Measurements from ENCODE around the gene IRF1. TPM values are rescaled to one million over a fixed set of nuclear protein-coding genes. Genes with fewer than 3 reads are reported as not detected.

Gene IRF1
- total and polyA plus RNA-seq, 2 of the 4 experiments (the other 2 are of a cell fraction), result 11.1 to 18.9 TPM

DNA sequence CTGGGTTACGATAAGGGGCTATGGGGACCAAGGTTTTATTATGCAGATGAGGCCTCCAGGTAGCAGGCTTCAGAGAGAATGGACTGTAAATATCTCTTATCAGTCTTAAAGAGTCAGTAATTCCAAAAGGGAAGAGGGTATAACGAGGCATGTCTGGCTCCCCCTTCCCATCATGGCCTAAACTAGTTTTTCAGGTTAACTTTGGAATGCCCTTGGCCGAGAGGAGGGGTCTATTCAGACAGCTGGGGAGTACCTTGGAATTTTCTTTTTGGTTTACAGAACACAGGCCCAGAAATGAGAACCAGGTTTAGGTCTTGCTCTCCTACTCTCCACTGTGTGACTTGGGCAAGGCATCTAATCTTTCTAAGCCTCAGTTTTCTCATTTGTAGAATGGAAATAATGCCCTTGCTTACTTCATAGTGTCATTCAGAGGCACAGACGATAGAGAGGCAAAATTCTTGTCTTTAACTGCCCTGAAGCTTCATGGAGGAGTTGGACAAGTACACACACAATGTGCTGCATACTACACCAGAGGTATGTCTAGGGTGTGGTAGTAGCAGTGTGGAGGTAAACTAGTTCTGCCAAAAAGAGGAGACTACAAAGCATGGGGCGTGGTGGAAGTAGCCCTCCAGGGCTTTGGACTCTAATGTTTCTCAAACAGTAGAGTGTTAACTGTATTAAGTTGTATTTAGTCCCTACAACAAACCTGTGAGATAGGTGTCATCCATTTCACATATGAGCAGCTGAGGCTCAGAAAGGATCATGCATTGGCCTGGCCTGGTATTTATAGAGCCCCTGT is 45.5 kb downstream of the IRF1 start:
- Histone ChIP-seq H3K4me3 (ENCODE audit: insufficient read depth, low read depth, low read length) (no peak overlapping the region), H4K20me1 (ENCODE audit: insufficient read depth, low read length) (no peaks in the 10 kb centered on the region), H2BK15ac (ENCODE audit: low read depth, low read length) (no peak overlapping the region; the same call in 2 of the 3 replicates), H4K8ac (ENCODE audit: low read depth in 2 of 2, low read length in 2 of 2) (no peak overlapping the region), H3K56ac (ENCODE audit: extremely low read depth, insufficient read depth, low read length) (no peak overlapping the region), H3K9ac (ENCODE audit: low read depth, low read length) (no peak overlapping the region), H4K91ac (ENCODE audit: insufficient read depth, low read depth, low read length) (0 out of 2 replicates have a peak overlapping the region, but pooled peaks have one; percentile 56), H3K18ac (ENCODE audit: low read depth, low read length) (no peak overlapping the region), H2BK5ac (ENCODE audit: low read depth, low read length, poor library complexity, severe bottlenecking) (no peak overlapping the region), H3K23ac (ENCODE audit: low read depth, low read length) (no peak overlapping the region), H2BK20ac (ENCODE audit: low read depth, low read length) (no peak overlapping the region), H2BK120ac (ENCODE audit: low read depth, low read length) (no peak overlapping the region), H3K36me3 (ENCODE audit: control insufficient read depth, insufficient read depth, low read length) (no peaks in the 10 kb centered on the region), H2AK5ac (ENCODE audit: low read depth, low read length) (0 out of 2 replicates have a peak overlapping the region, but pooled peaks have one; percentile 16), H3K9me1 (ENCODE audit: insufficient read depth, low read length) (peaks cover 16% of the 10 kb centered on the region), H3K4me2 (ENCODE audit: low read depth, low read length) (no peak overlapping the region), H3K4me1 (ENCODE audit: control insufficient read depth, insufficient read depth, low read length) (peaks cover 5% of the 10 kb centered on the region; the same call in 1 of the 2 replicates), H3K27ac (ENCODE audit: insufficient read depth, low read length) (no peak overlapping the region), H4K5ac (ENCODE audit: low read depth, low read length) (no peak overlapping the region), H3K79me1 (ENCODE audit: low read depth in 1 of 2, low read length in 2 of 2) (peaks cover 18 to 35% of the 10 kb centered on the region in 2 experiments; a peak in 3 of 4 replicates), H3K14ac (replicated peaks; ENCODE audit: low read depth, low read length) (no peak overlapping the region), H3K9me3 (ENCODE audit: control insufficient read depth, insufficient read depth, low read length) (no peaks in the 10 kb centered on the region), H3K27me3 (ENCODE audit: control insufficient read depth, insufficient read depth, low read length) (no peaks in the 10 kb centered on the region), H2AK9ac (replicated peaks; ENCODE audit: low read depth, low read length, poor library complexity) (no peak overlapping the region), H3K4ac (ENCODE audit: low read depth, low read length) (no peak overlapping the region; the same call in 1 of the 2 replicates), H2AFZ (replicated peaks; ENCODE audit: low read length, poor library complexity) (no peak overlapping the region)
- POLR2A ChIA-PET (ENCODE audit: unreplicated experiment), result no interaction called here
- DNase-seq (no peak), ATAC-seq (ENCODE audit: low read depth) (no peak)
- dilution Hi-C loops (cut with HindIII; ENCODE audit: low sequenced_read_pairs, unreplicated experiment) (no loop called here), intact Hi-C loops (cut with micrococcal nuclease) (no loop called here), in situ Hi-C loops (cut with MboI; ENCODE audit: low sequenced_read_pairs) (no loop called here)
- CTCF ChIA-PET, result no interaction called here
- BruUV-seq (replicated peaks), result no TSS peak
- no CpG with 5 or more reads among the region's 5 CpGs for WGBS, 2 experiments (ENCODE audit: extremely low coverage in 2 of 2, insufficient read length in 1 of 2)
- TF ChIP-seq MAZ (IDR thresholded peaks at IDR 0.05; ENCODE audit: borderline replicate concordance, low read depth, low read length) (no peak), RFX5 (IDR thresholded peaks at IDR 0.05; ENCODE audit: low read depth, low read length) (no peak), MXI1 (IDR thresholded peaks at IDR 0.05; ENCODE audit: borderline replicate concordance, low read depth, low read length) (no peak), BHLHE40 (IDR thresholded peaks at IDR 0.05; ENCODE audit: low read depth, low read length) (no peak), MAFK (IDR thresholded peaks at IDR 0.05; ENCODE audit: low read depth, low read length) (no peak), RAD21 (IDR thresholded peaks at IDR 0.05; ENCODE audit: low read length) (no peak)
- TF ChIP-seq, protein P1, sequence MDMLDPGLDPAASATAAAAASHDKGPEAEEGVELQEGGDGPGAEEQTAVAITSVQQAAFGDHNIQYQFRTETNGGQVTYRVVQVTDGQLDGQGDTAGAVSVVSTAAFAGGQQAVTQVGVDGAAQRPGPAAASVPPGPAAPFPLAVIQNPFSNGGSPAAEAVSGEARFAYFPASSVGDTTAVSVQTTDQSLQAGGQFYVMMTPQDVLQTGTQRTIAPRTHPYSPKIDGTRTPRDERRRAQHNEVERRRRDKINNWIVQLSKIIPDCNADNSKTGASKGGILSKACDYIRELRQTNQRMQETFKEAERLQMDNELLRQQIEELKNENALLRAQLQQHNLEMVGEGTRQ (IDR thresholded peaks at IDR 0.05; ENCODE audit: low read depth, low read length), result no peak
- TF ChIP-seq, protein P2, sequence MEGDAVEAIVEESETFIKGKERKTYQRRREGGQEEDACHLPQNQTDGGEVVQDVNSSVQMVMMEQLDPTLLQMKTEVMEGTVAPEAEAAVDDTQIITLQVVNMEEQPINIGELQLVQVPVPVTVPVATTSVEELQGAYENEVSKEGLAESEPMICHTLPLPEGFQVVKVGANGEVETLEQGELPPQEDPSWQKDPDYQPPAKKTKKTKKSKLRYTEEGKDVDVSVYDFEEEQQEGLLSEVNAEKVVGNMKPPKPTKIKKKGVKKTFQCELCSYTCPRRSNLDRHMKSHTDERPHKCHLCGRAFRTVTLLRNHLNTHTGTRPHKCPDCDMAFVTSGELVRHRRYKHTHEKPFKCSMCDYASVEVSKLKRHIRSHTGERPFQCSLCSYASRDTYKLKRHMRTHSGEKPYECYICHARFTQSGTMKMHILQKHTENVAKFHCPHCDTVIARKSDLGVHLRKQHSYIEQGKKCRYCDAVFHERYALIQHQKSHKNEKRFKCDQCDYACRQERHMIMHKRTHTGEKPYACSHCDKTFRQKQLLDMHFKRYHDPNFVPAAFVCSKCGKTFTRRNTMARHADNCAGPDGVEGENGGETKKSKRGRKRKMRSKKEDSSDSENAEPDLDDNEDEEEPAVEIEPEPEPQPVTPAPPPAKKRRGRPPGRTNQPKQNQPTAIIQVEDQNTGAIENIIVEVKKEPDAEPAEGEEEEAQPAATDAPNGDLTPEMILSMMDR (conservative IDR thresholded peaks at IDR 0.05; ENCODE audit: low read depth, low read length), result no peak
- TF ChIP-seq, protein P3, sequence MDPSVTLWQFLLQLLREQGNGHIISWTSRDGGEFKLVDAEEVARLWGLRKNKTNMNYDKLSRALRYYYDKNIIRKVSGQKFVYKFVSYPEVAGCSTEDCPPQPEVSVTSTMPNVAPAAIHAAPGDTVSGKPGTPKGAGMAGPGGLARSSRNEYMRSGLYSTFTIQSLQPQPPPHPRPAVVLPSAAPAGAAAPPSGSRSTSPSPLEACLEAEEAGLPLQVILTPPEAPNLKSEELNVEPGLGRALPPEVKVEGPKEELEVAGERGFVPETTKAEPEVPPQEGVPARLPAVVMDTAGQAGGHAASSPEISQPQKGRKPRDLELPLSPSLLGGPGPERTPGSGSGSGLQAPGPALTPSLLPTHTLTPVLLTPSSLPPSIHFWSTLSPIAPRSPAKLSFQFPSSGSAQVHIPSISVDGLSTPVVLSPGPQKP (IDR thresholded peaks at IDR 0.05; ENCODE audit: borderline replicate concordance, low read depth, low read length), result no peak
